Eye (tissue), 1 donor: Measurements from ENCODE around the gene PTPRT.

Source experiments
- DNase-seq: peaks from one replicate; pipeline ENCODE4 v3.0.0-alpha.2; 2015

Gene PTPRT

DNA sequence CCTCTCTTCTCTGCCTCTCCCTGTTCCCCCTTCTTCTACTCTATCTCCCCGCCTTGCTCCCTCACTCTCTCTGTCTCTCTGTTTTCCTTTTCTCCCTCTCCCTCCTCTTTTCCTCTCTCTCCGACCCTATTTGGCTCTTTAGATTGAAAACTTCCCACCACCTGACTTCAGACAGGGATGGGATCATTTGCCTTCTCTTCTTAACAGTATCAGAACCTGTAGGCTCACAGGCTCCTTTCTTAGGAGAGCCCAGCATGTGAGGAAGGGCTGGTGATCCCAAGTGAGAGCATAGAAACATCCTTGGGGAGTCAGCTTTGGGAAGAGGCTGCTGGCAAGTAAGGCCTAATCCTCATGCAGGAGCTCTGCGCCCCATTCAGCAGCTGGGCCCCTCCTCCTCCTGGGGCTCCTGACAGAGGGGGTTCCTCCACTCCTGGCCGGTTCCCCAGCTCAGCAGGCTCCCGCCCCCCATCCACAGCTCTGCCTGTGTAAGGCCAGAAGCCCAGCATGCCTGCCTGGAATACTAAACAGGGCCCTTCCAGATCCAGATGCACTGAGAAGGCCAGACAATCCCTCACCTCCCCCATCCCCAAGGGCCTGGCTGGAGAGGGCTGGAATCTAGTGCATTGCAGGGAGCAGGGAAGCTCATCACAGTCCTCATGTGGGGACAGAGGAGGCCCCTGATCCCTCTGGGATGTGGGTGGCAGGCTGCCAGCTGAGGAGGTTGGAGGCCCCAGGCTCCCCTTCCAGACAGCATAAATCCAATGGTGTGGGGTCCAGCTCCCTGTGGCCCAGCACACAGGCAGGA lies 93.4 kb downstream of the PTPRT start:
- DNase-seq: peak; percentile 53

DNA sequence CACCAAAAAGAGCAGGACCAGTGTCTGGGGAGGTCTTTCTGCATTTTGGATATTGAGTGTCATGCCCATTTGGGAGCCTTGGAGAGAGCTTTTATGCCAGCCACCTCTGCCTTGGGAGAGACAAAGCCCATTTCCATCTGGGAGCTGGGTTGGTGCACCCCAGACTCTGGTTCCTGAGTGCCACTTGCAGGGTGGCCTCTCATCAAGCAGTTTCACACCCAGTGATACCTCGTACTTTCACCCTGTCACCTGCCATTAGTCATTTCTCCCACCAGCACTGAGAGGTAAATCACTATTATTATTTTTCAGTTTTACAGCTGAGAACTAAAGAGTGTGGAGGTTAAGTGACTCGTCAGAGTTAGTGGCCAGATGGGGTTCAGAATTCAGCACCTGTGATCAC lies 94.7 kb downstream of the PTPRT start:
- no peak for DNase-seq

DNA sequence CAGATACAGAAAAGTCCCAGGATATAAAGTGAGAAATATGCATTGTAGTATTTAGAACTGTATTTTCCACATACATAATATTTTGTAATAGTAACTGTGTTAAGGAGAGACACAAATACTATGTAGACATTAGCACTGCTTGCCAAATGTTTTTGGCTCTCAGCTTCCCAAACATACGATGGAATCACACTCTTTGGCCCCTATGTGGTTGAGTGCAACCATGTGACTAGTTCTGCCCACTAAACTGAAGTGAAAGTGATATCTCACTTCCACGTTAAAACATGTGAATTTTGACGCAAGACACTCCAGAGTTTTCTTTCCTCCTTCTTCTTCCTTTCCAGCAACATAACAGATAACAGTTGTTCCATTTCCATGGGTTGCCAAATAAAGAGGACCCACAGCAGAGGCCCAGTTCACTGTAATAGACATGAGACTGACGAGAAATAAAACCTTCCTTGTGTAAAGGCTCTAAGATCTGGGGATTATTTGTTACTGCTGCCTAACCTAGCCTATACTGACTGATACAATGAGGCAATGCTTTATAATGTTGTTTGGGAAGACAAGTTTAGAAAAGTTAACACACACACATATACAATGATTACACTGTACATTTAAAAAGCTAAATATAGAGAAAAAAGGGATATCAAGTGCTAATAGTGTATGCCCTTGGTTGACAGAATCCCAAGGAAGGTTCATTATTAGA lies 97.2 kb downstream of the PTPRT start:
- DNase-seq: no peak

DNA sequence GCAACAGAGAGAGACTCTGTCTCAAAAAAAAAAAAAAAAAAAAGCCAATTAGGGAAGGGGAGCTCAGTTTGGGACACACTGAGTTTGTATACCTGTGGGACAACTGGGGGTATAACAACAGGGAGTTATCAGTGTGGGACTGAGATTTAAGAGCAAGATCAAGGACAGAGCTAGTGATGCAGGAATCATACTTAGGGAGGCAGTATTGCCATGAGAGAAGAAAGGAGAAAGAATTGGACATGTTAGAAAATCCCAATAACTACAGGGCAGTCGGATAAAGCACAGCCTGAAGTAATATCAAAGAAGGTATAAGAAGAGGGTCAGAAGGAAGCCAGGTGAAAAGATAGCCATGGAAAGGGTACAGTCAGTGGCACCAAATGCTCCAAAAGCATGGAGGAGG lies 121.2 kb downstream of the PTPRT start:
- no peak for DNase-seq

DNA sequence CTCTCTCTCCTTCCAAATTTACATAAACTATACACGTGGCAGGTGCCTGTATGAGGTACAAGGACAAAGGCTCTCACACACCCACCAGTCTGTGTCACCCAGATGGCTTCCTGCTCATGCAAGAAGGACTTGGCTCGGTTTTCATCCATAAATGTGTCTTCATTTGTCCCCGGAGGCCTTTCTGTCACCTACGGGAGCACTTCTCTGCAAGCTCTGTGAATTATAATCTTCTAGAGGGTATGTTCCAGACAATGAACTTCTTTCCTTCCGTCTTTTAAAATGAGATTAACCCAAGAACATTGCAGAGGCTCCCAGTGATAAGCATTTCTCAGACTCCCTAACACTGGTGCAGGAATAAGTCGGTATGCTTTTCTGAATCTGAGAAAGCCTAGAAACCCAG lies 123.6 kb downstream of the PTPRT start:
- DNase-seq: no peak

DNA sequence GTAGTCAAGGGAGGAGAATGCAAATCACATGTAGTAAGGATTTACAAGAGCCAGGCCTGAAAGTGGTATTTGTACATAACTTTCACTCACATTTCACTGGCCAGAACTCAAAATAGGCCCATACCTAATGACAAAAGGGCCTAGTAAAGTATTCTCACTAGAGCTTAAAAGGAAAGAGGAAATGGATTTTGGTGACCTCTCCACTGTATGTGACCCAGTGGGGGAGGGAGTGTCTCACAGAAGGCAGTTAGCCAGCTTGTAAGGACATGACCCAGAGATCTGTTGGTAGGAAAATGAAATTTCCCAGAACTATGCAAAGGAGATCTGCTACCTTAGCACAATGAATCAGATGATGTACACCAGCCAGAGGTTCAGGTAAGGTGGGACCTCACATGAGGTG lies 124.4 kb downstream of the PTPRT start:
- no peak for DNase-seq

DNA sequence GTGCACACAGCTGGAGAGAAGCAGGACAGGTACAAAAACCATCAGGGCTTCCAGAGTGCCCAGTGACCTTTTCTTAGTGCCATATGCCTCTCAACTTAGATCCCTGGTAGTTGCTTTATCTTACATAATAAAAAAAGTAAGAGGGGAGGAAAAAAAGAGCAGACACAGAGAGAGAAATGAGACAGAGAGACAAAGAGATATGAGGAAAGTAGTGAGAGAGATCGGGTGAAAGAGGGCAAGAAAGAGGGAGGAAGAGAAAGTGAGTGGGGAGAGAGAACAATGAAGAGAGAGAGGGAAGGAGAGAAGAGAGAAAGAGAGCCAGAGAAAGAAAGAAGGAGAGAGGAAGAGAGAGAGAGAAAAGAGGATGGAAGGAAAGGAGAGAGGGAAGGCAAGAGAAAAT lies 131.6 kb downstream of the PTPRT start:
- no peak for DNase-seq

DNA sequence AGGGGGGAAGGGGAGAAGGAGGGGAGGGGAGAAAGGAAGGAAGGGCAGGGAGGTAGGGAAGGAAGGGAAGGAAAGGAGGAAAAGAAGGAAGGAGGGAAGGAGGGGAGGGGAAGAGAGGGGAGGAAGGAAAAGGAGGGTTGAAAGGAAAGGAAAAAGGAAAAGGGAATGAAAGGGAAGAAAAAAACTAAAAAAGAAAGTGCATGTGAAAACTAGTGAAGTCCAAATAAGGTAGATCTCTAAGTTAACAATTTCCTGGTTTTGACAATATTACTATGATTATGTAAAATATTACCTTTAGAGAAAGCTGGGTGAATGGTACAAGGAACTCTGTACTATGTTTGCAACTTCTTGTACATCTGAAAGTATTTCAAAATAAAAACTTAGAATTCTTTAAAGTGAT lies 132.4 kb downstream of the PTPRT start:
- no peak for DNase-seq

DNA sequence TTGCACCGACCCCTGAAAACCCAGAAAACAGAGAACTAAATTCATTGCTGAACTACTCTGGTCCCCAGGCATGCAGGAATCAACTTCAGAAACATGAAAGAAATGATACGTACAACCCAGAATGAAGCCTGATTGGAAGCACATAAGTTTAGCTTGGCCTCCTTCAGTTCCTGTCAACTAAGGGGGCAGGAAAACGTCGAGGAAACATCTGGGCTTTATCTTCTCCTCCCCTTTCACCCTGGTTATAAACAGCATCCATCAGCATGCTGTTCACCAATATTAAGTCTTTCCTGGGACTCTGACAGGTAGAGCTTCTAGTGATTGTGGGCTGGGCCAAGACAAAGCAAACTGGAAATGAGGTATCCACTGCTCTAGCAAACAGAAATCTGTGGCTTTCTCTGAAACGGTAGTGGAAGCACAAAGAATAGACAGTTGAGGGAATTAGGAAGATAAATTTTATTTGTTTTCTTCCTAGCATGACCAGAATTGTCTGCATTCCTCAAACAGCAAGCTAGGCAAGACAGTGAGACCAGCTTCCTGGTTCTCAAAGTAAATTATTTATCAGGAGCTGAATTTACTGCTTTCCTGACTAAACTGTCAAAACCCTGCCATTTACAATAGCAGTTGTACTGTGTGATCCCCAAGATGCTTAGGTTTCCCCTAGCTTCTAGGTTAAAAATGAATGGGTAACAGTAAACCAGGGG lies 134.4 kb downstream of the PTPRT start:
- no peak for DNase-seq

DNA sequence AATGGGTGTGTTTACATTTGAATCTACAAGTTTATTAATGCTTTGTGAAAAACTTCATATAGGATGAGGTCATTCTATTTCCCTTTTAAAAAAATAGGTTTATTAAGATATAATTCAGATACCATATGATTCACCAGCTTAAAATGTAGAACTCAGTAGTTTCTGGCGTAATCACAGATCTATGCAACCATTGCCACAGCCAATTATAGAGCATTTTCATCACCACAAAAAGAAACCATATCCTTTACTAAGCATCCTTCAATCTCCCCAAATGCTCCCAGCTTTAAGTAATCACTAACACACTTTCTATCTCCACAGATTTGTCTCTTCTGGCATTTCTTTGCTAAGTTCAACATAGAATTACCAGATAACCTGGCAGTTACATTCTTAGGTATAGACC lies 137.2 kb downstream of the PTPRT start:
- DNase-seq: no peak

DNA sequence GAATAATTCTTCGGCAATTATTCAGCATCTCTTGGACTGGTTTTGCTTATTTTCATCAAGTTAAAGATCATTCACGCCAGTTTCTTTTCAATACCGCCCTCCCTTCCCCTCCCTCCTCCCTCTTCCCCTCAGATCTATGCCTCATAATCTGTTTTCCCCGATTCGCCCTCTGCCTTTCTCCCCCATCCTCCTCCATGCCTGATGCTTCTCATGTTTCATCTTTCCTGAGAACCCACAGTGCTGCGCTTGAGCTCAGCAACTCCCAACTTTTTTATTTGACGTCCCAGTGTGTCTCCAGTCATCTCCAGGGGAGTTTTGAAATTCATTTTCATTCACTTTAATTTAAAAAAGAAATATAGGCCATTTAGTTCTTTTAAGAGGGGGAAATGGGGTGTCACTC lies 142.7 kb downstream of the PTPRT start:
- no peak for DNase-seq

DNA sequence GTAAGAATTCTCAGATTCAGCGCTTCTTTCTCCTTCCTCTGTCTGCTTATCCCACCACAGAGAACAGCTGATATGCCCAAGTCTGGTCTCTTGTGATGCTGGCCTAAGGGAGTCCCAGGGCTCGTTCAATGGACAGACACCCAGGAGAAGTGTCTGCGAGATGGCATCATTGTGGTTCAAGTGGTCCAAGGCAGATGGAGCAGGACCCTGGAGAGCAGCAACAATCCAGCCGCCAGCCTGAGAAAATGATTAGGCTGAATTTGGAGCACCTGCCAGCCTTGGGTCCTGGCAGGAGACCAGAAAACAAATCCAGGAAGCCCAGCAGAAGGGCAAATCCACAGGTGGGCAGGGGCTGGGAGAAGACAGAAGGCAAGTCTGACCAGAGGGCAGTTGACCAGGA lies 145.8 kb downstream of the PTPRT start:
- peak; percentile 23 for DNase-seq

DNA sequence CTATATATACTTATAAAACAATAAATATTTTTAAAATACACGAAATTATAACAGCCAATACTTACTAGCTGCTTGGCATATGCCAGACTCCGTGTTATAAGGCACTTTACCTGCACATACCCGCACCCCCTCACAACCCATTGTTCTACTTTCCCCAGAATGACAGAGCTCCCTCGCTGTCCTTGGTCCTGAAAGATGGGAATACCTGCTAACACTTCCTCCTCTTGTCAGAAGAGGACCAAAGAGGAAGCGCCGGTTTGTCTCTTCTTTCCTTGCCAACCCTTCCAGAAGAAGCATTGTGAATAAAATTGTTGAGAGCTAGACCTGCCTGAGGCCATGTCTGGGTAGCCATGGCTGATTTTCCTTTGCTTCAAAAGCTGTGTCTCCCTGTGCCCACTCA lies 149.3 kb downstream of the PTPRT start:
- peak; percentile 81 for DNase-seq

DNA sequence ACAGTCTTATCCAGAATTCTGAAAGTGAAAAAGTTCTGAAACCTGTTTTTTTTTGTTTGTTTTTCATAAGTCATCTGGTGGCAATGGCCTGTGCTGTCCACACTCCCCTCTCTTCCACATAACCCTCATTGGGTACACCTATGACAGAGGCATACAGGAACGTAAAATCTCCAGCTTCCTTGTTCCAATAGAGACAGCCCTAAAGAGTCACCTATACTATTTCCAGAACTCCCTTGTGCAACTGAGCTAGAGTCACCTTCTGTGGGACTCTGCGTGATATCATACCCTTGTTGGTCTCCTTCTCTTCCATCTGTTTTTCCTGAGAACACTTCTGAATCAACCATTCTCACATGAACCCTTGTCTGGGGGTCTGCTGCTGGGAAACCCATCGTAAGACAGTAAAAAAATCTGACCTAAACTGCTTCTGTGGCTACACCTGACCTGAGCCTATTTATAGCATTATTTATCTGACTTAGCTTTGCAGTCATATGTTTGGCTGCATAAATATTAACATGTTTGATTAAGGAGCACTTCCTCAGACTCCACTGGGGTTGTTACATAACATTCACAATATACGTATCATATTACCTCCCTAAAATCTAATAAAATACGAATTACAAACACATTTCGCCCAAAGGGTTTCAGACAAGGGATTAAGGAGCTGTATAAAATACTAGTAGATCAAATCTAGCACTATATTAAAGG lies 151.9 kb downstream of the PTPRT start:
- no peak for DNase-seq

DNA sequence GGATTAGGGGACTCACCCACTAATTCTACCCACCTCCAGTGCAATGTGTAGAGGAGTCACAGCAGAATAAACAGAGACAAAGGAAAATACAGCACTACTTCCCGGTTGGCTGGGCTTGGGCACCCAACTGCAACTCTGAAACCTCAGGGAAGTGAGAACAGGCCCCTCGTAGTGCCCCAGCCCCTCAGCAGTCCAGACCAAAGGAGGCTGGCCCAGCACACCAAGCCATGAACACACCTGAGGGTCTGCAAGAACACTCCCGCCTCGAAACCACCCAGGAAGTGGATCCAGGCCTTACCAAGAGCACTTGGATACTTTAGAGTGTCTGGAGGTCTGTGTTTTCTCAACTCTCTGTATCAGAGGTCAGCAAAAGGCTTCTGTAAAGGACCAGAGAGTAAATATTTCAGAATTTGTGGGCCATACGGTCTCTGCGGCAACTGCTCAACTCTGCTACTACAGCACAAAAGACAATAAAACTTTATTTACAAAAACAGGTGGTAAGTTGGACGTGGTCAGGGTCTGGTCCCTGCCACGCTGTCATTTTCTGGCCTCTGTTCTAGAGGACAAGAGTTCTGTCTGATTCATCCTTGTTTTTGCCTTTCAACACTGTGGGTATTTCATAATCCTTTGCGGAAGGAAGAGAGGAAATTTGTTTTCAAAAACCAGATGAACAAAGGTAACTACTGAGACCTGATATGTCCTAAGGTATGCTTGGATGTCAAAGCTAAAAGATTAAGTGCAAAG lies 154.6 kb downstream of the PTPRT start:
- DNase-seq: no peak

DNA sequence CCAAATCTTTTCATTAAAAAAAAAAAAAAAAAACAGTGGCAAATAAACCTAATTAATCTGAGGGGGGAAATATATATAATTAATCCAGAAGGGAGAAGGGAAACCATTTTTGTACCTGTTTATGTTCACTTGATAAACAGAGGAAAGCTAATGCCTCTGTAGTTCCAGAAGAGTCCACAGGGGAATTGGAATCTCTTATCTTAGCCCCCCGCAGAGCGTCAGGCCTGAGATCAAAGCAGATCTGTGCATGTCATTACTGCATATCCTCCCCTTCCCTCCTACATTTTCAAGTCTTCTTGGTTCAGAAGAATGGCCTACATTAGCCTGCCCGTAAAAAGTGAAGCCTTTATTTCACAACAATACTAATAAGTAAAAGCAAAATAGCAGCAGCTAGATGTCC lies 157.2 kb downstream of the PTPRT start:
- DNase-seq: no peak

DNA sequence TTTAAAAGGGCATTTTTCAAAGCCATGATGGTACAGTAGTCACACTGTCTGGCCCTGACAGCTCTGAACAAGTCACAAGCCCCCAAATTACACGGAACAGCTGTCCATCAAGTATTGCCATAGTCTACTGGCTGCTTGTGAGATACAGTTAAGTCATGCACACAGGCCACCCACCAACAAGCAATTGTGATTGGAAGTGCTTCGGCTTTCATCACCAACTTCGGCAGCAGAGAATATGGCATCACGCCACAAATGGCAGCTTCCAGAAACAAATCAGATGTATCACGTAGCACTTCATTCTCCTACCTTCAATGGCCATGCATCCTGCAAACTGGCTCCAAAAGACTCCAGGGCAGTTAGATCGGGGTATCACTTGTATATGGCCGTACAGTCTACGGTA lies 160.5 kb downstream of the PTPRT start:
- no peak for DNase-seq

DNA sequence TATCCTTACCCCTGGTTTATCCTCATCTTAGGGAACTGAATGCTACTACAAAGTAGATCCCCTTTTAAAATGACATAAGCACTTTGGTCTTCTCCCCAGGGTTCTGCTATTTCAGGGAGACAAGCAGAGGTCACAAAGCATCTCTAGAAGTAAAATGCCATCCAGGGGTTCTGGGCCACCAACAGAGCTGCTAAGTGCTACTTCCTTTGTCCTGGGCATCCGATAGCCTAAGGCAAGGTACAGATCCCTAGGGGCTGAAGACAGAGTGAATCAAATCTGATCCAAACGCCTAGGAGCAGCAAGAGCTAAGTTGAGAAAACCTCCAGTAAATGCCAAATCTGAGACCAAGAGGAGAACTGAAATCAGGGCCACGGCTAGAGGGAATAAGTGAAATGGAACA lies 161.2 kb downstream of the PTPRT start:
- DNase-seq: peak; percentile 55

DNA sequence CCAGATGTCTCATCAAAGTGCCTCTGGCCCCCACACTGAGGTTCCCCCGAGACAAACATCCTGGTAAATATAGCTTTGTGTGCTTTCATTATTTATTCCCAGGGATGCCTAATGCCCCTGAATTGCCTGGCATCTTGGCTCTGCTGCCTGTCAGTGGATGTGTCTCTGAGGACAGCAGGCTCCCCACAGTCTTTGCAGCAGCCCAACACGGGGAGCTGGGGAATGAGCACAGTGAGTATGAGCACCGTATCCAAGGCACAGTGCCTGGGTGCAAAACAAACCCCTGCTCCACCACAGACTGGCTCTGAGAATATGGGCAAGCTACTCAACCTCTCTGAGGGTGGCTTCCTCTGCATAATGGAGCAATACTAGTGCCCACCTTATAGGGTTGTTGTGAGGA lies 165.9 kb downstream of the PTPRT start:
- no peak for DNase-seq

DNA sequence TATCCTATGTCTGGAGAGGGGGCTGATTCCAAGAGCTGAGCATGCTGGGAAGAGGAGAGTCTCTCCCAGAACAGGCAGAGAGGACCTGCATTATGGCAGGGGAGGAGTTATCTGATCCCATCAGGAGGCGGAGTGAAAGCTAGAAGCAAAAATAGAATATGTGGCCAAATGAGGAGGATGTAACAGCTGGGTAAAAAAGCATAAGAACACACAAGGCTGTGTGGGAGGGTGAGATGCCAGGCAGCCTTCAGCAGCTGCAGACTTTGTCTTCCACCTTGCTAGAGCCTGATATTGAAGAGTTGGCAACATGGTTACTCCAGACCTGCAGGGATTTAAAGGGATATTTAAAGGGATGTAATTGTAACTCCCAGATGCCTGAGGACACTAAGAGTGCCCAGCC lies 167.1 kb downstream of the PTPRT start:
- DNase-seq: no peak

DNA sequence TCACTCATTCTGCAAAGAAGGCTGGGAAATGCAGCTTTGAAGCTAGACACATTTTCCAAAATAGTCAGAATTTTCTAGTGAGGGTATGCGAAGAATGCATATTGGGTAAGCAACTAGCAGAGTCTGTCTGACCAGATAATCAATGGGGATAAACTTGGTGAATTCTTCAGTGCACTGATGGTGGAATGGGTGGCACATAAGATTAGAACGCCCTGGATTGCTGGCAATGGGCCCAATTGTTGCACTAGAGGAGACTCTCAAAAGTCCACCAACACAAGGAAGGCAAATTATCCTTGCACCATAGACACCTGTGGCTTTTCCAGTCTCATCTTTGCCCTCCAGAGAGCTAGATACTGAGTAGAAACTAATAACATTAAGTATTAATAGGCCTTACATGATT lies 167.6 kb downstream of the PTPRT start:
- no peak for DNase-seq

DNA sequence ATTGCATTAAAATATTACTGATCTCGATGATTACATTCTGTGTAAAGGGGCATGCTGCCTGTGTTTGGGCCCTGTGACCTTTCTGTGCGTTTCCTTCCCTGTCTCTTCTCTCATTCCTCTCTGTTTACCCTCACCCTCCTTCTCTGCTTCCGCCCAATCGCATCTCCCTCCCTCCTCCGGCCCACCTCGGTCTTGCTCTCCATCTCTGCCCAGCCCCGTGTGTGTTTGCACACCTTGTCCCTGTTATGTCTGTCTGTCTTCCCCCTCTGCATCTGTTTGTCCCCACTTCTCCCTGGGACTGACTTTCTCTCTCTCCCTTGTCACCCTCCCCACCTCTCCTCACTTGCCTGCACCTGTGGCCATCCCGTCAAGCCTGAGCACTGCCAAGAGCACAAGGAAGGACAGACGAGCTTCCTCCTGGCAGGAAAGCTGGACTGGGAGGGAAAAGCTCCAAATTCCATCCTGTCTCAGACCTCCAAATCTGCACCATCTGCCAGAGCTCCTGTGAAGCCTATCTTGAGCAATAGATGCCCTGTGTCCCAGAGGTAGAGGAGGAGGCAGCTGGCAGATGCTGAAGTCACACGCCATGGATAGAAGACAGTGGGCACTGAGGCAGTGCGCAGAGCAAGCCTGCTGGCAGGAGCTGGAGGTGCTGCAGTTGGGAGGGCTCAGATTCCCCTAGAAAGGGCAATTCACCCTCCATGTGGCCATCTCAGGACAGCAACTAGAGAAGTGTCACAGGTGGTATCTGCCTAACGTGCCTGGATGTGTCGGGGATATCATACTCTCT lies 172.3 kb downstream of the PTPRT start:
- DNase-seq: no peak
